Measurements from ENCODE around the gene KRT15. TPM values are rescaled to one million over a fixed set of nuclear protein-coding genes. Genes with fewer than 3 reads are reported as not detected.

KRT15 gene
- polyA plus RNA-seq, 1 donor (not counting 4 experiments of a cell fraction or from before 2014, with no cell fraction given) = 729 TPM

DNA sequence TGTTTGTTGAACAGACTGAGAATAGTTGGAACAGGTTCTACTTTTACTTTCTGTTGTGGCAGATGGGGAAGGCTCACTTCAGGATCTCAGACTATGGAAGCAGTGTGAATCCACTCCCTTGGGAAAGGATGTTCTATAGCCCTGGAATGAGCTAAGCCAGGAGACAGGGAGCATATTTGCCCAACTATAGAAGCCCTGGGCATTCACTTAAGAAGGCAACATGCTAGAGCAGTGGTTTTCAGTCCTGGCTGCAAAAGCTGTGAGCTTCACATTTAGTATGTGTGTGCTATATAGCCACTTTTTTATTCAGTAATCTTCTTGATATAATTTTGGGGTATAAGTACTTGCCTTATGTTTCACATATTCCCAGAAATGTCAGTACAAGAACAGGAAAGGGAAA is 50.3 kb downstream of the KRT15 start:
- H3K27ac ChIP-seq (ENCODE audit: control insufficient read depth, insufficient read depth, low read length) = no peak overlapping the region
- H4K20me1 ChIP-seq (ENCODE audit: control insufficient read depth, extremely low read depth, insufficient read depth, low read length) = no peaks in the 10 kb centered on the region
- FAIRE-seq (no peak), DNase-seq (ENCODE audit: low read depth, low spot score) (no peak)
- H3K79me2 ChIP-seq (ENCODE audit: control insufficient read depth, insufficient read depth, low read length) = no peaks in the 10 kb centered on the region
- H3K4me3 ChIP-seq (ENCODE audit: control insufficient read depth in 2 of 3, extremely low read depth in 1 of 3, insufficient read depth in 2 of 3, low read depth in 1 of 3, low read length in 3 of 3) = no peak overlapping the region
- dilution Hi-C loops (cut with MboI; ENCODE audit: extremely low pct_ligation_motif_present, low sequenced_read_pairs) = no loop called here
- peaks cover 16% of the 10 kb centered on the region for H3K4me1 ChIP-seq (ENCODE audit: control insufficient read depth, extremely low read depth, insufficient read depth, low read length)
- no peak overlapping the region for H3K4me2 ChIP-seq (ENCODE audit: control insufficient read depth, extremely low read depth, insufficient read depth, low read depth, low read length)
- H3K9me3 ChIP-seq (ENCODE audit: control insufficient read depth, low read depth, low read length) = peaks cover 3% of the 10 kb centered on the region
- no peaks in the 10 kb centered on the region for H3K9me1 ChIP-seq (ENCODE audit: control insufficient read depth, extremely low read depth, insufficient read depth, low read length)
- no peaks in the 10 kb centered on the region for H3K27me3 ChIP-seq (ENCODE audit: control insufficient read depth, extremely low read depth, insufficient read depth, low read length)
- no peak for TF ChIP-seq CTCF (optimal IDR thresholded peaks at IDR 0.05 in 1 of 3, IDR thresholded peaks at IDR 0.05 in 1 of 3, conservative IDR thresholded peaks at IDR 0.05 in 1 of 3; ENCODE audit: extremely low read depth in 1 of 3, insufficient read depth in 2 of 3, low read length in 3 of 3)
- no peak for TF ChIP-seq EZH2 (IDR thresholded peaks at IDR 0.05; ENCODE audit: low read length)
- H2AFZ ChIP-seq (ENCODE audit: control insufficient read depth, low read length) = no peak overlapping the region
- H3K36me3 ChIP-seq (ENCODE audit: control insufficient read depth in 2 of 2, extremely low read depth in 1 of 2, insufficient read depth in 2 of 2, low read length in 2 of 2) = no peaks in the 10 kb centered on the region
- no peak overlapping the region for H3K9ac ChIP-seq (ENCODE audit: control insufficient read depth, extremely low read depth, insufficient read depth, low read length)

GRCh38 chr17:41467561-41467960 is 51.1 kb downstream of the KRT15 start:
- no peak overlapping the region for H3K9ac ChIP-seq (ENCODE audit: control insufficient read depth, extremely low read depth, insufficient read depth, low read length)
- H3K4me3 ChIP-seq (ENCODE audit: control insufficient read depth in 2 of 3, extremely low read depth in 1 of 3, insufficient read depth in 2 of 3, low read depth in 1 of 3, low read length in 3 of 3) = no peak overlapping the region
- H3K4me1 ChIP-seq (ENCODE audit: control insufficient read depth, extremely low read depth, insufficient read depth, low read length) = peaks cover 16% of the 10 kb centered on the region
- DNase-seq (ENCODE audit: low read depth, low spot score) (no peak), FAIRE-seq (no peak)
- H3K4me2 ChIP-seq (ENCODE audit: control insufficient read depth, extremely low read depth, insufficient read depth, low read depth, low read length) = no peak overlapping the region
- peaks cover 3% of the 10 kb centered on the region for H3K9me3 ChIP-seq (ENCODE audit: control insufficient read depth, low read depth, low read length)
- no peak overlapping the region for H2AFZ ChIP-seq (ENCODE audit: control insufficient read depth, low read length)
- no peaks in the 10 kb centered on the region for H3K27me3 ChIP-seq (ENCODE audit: control insufficient read depth, extremely low read depth, insufficient read depth, low read length)
- H3K27ac ChIP-seq (ENCODE audit: control insufficient read depth, insufficient read depth, low read length) = no peak overlapping the region
- no peaks in the 10 kb centered on the region for H3K36me3 ChIP-seq (ENCODE audit: control insufficient read depth in 2 of 2, extremely low read depth in 1 of 2, insufficient read depth in 2 of 2, low read length in 2 of 2)
- no peaks in the 10 kb centered on the region for H3K9me1 ChIP-seq (ENCODE audit: control insufficient read depth, extremely low read depth, insufficient read depth, low read length)
- no peak for TF ChIP-seq EZH2 (IDR thresholded peaks at IDR 0.05; ENCODE audit: low read length)
- TF ChIP-seq CTCF (optimal IDR thresholded peaks at IDR 0.05 in 1 of 3, IDR thresholded peaks at IDR 0.05 in 1 of 3, conservative IDR thresholded peaks at IDR 0.05 in 1 of 3; ENCODE audit: extremely low read depth in 1 of 3, insufficient read depth in 2 of 3, low read length in 3 of 3) = no peak
- no peaks in the 10 kb centered on the region for H3K79me2 ChIP-seq (ENCODE audit: control insufficient read depth, insufficient read depth, low read length)
- no peaks in the 10 kb centered on the region for H4K20me1 ChIP-seq (ENCODE audit: control insufficient read depth, extremely low read depth, insufficient read depth, low read length)
- dilution Hi-C loops (cut with MboI; ENCODE audit: extremely low pct_ligation_motif_present, low sequenced_read_pairs) = no loop called here
